A673 (cell line): ENCODE results near the gene TIGAR.

Experiments used
- EZH2 ChIP-seq: fragments of 200-600 bp; sonication (generic); IDR thresholded peaks from 2 replicates; pipeline ENCODE4 v1.6.1; 2017; ENCODE audit warnings: borderline replicate concordance, low read depth, mild to moderate bottlenecking, mixed read lengths, antibody characterized with exemption, low read length; ENCODE audit not compliant: poor library complexity, severe bottlenecking
- TF ChIP-seq, protein P1 (sequence below): fragments of 300-800, 200-600 bp; sonication (generic); conservative IDR thresholded peaks from 2 replicates; pipeline ENCODE4 v1.5.1; 2017; ENCODE audit warnings: low read depth, mild to moderate bottlenecking, antibody characterized with exemption, low read length, moderate library complexity, mixed read lengths

DNA sequence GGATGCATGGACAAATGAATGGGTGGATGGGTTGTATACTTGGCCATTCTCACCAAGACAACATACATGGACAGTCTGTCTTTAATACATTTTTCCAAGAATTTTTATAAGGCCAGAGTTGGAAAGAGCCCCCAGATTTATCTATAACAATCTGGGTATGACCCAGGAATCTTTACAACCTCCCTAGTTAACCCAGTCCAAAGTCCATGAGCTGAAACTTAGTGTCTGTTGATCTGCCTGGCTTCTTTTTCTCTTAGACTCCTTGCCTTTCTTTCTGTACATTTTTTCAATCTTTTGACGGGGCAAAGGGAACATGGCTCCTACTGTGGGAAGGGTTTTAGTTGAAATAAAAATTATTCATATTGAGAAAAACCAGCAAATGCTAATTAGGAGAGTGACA, 57.8 kb downstream of the TIGAR start:
- TF ChIP-seq, protein P1, sequence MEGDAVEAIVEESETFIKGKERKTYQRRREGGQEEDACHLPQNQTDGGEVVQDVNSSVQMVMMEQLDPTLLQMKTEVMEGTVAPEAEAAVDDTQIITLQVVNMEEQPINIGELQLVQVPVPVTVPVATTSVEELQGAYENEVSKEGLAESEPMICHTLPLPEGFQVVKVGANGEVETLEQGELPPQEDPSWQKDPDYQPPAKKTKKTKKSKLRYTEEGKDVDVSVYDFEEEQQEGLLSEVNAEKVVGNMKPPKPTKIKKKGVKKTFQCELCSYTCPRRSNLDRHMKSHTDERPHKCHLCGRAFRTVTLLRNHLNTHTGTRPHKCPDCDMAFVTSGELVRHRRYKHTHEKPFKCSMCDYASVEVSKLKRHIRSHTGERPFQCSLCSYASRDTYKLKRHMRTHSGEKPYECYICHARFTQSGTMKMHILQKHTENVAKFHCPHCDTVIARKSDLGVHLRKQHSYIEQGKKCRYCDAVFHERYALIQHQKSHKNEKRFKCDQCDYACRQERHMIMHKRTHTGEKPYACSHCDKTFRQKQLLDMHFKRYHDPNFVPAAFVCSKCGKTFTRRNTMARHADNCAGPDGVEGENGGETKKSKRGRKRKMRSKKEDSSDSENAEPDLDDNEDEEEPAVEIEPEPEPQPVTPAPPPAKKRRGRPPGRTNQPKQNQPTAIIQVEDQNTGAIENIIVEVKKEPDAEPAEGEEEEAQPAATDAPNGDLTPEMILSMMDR = no peak
- TF ChIP-seq EZH2 = no peak
